Cardiac muscle cell (in vitro differentiated cells and primary cell): ENCODE data around the gene LIG3. TPM values are rescaled to one million over a fixed set of nuclear protein-coding genes. Genes with fewer than 3 reads are reported as not detected.
"Not testable (repeated sequence)": the region's sequence is repeated elsewhere in the genome, so short reads cannot be mapped to it uniquely, and the experiment has no call there.

ENCODE experiments used
- DNase-seq, 2 donors: peaks; one replicate each; pipeline versions ENCODE4 v3.0.0 to v3.0.0-alpha.2; 2010 to 2017; ENCODE audit warnings: low read depth in 1 of 2, low spot score in 1 of 2
- H3K27ac ChIP-seq: fragments of 200-600 bp; sonication (generic); 2 replicates; pipeline ENCODE4 v1.5.1; 2016
- H3K27me3 ChIP-seq: fragments of 200-600 bp; sonication (generic); 2 replicates; pipeline ENCODE4 v1.6.0; 2016; ENCODE audit warnings: control low read depth
- H3K36me3 ChIP-seq: fragments of 200-600 bp; sonication (generic); 2 replicates; pipeline ENCODE4 v1.5.1; 2016; ENCODE audit warnings: control low read depth
- H3K4me1 ChIP-seq: fragments of 200-600 bp; sonication (generic); 2 replicates; pipeline ENCODE4 v1.8.1; 2017; ENCODE audit warnings: low read depth, mild to moderate bottlenecking, mixed run types
- H3K4me3 ChIP-seq: fragments of 200-600 bp; sonication (generic); 2 replicates; pipeline ENCODE4 v1.5.1; 2016; ENCODE audit warnings: mild to moderate bottlenecking
- H3K9me3 ChIP-seq: fragments of 200-600 bp; sonication (generic); 2 replicates; pipeline ENCODE4 v1.5.1; 2017; ENCODE audit warnings: low read depth, mild to moderate bottlenecking, control low read depth
- CTCF ChIP-seq: IDR thresholded peaks from 2 replicates; pipeline ENCODE4 v1.5.1; 2012; ENCODE audit warnings: low read depth, mild to moderate bottlenecking, low read length
- polyA plus RNA-seq: library from polyadenylated mRNA; unstranded; fragments of >200 nt; fragmentation: Nextera tagmentation; extraction: Ambion mirVana; gene quantifications from 2 replicates; pipeline ENCODE4 v1.2.1, GENCODE V29; 2016
- total RNA-seq: library from RNA; depleted of rRNA; stranded (reverse); fragments of >200 nt; gene quantifications from 2 replicates; pipeline ENCODE4 v1.2.3, GENCODE V29; 2016

The LIG3 gene
- total and polyA plus RNA-seq, 2 experiments from 2014 or later = 27.9 to 85.5 TPM

GRCh38 chr17:34993031-34993430 lies 12.7 kb downstream of the LIG3 start:
- Histone ChIP-seq H3K4me1 (no peaks in the 10 kb centered on the region), H3K9me3 (no peaks in the 10 kb centered on the region), H3K36me3 (peaks cover 74% of the 10 kb centered on the region), H3K4me3 (no peak overlapping the region), H3K27ac (no peak overlapping the region), H3K27me3 (no peaks in the 10 kb centered on the region)
- no peak for DNase-seq
- no peak for TF ChIP-seq CTCF

GRCh38 chr17:34996422-34997285 lies 16.3 kb downstream of the LIG3 start:
- DNase-seq = peak in 1 of 2 donors; percentile 10
- H3K9me3 ChIP-seq = no peaks in the 10 kb centered on the region
- H3K4me3 ChIP-seq = no peak overlapping the region
- TF ChIP-seq CTCF = no peak
- H3K36me3 ChIP-seq = peaks cover 72% of the 10 kb centered on the region
- no peaks in the 10 kb centered on the region for H3K27me3 ChIP-seq
- no peak overlapping the region for H3K27ac ChIP-seq
- H3K4me1 ChIP-seq = no peaks in the 10 kb centered on the region

- no peaks in the 10 kb centered on the region for H3K4me1 ChIP-seq
- H3K27me3 ChIP-seq = no peaks in the 10 kb centered on the region
- H3K36me3 ChIP-seq = peaks cover 71% of the 10 kb centered on the region
- H3K4me3 ChIP-seq = no peak overlapping the region
- DNase-seq = peak in 1 of 2 donors; percentile 93
- no peak for TF ChIP-seq CTCF
- peak overlapping the region; percentile 22 for H3K27ac ChIP-seq
- no peaks in the 10 kb centered on the region for H3K9me3 ChIP-seq
These were observed 17.1 kb downstream of the LIG3 start for GRCh38 chr17:34997355-34997862.

GRCh38 chr17:34998205-34998604 lies 17.9 kb downstream of the LIG3 start:
- H3K36me3 ChIP-seq = peaks cover 70% of the 10 kb centered on the region
- peak; percentile 64 to 78 for DNase-seq
- TF ChIP-seq CTCF = peak; percentile 82
- no peaks in the 10 kb centered on the region for H3K4me1 ChIP-seq
- H3K27me3 ChIP-seq = no peaks in the 10 kb centered on the region
- no peak overlapping the region for H3K27ac ChIP-seq
- H3K9me3 ChIP-seq = no peaks in the 10 kb centered on the region
- H3K4me3 ChIP-seq = no peak overlapping the region

- H3K27ac ChIP-seq = no peak overlapping the region
- TF ChIP-seq CTCF = no peak
- H3K4me1 ChIP-seq = no peaks in the 10 kb centered on the region
- no peaks in the 10 kb centered on the region for H3K27me3 ChIP-seq
- peaks cover 66% of the 10 kb centered on the region for H3K36me3 ChIP-seq
- DNase-seq = no peak
- H3K4me3 ChIP-seq = no peak overlapping the region
- no peaks in the 10 kb centered on the region for H3K9me3 ChIP-seq
These were observed 19.1 kb downstream of the LIG3 start for GRCh38 chr17:34999456-34999855.

- not testable (repeated sequence) for H3K9me3 ChIP-seq, H3K4me3 ChIP-seq, H3K4me1 ChIP-seq, H3K27ac ChIP-seq, DNase-seq, H3K27me3 ChIP-seq
- H3K36me3 ChIP-seq = peaks cover 58% of the 10 kb centered on the region
These were observed 20.7 kb downstream of the LIG3 start for GRCh38 chr17:35000965-35001364.
